Coronary artery (tissue), 2 donors: ENCODE data around the gene CPA1.

ENCODE experiments used
- DNase-seq: peaks from one replicate; pipeline ENCODE4 v3.0.0-alpha.2; 2017; ENCODE audit warnings: low spot score
- H3K27ac ChIP-seq, 2 donors: fragments of 200-600 bp; sonication (generic); one replicate each; pipeline ENCODE4 v1.5.1; 2016 to 2019
- H3K4me3 ChIP-seq: fragments of 200-600 bp; sonication (generic); 2 replicates; pipeline ENCODE4 v1.5.1; 2016; ENCODE audit warnings: mild to moderate bottlenecking, moderate library complexity
- TF ChIP-seq, protein P1 (sequence below): fragments of 200-600 bp; sonication (generic); IDR thresholded peaks from one replicate; pipeline ENCODE4 v1.5.1; 2019; ENCODE audit warnings: antibody characterized with exemption

CPA1 gene

DNA sequence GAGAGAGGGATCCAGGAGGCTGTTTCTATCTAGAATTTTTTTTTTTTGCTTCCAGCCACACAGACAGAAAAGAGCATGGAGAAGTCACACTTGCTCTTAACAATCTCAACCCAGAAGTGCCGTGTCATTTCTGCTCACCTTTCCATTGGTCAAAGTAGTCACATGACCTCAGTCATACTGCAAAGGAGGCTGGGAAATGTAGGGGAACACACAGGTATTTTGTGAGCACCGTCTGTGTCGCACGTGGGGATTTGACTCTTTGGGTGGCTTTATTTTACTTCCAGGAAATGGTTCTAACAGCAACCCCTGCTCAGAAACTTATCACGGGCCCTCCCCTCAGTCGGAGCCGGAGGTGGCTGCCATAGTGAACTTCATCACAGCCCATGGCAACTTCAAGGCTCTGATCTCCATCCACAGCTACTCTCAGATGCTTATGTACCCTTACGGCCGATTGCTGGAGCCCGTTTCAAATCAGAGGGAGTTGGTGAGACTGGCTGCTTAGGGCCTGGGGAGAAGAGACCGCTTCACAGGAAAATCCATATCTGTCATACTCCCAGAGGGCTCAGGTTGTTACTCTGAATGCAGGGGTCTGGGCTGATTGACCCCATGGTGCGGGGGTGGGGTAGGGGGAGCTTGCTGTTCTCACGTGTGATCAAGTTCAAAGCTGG, 13.1 kb upstream of the CPA1 start:
- H3K27ac ChIP-seq = no peak overlapping the region
- no peak for DNase-seq

DNA sequence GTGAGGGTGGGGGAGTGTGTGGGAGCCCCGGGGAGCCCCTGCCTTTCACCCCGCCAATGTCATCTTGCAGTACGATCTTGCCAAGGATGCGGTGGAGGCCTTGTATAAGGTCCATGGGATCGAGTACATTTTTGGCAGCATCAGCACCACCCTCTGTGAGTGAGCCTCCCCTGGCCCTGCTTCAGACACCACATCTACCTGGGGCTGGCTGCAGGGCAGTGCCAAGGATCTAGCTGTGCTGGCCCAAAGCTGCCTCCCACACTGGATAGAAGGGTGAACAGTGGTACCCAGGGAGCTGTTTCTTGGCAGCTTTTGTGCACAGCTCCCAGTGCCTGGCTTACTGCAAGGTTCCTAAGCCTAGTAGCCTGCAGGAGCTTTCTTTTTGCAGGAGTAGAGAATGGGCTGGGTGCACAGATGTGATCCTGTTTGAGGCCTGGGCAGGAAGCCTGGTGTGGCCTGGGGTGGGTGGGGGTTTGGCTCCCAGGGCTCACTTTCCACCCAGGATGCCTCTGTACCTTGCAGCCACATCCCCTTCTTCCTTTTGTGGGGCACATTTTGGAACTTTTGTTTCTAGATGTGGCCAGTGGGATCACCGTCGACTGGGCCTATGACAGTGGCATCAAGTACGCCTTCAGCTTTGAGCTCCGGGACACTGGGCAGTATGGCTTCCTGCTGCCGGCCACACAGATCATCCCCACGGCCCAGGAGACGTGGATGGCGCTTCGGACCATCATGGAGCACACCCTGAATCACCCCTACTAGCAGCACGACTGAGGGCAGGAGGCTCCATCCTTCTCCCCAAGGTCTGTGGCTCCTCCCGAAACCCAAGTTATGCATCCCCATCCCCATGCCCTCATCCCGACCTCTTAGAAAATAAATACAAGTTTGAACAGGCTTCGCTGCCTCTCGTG, 12.2 kb upstream of the CPA1 start:
- Histone ChIP-seq H3K27ac (no peak overlapping the region), H3K4me3 (no peak overlapping the region)
- no peak for DNase-seq
- TF ChIP-seq, protein P1, sequence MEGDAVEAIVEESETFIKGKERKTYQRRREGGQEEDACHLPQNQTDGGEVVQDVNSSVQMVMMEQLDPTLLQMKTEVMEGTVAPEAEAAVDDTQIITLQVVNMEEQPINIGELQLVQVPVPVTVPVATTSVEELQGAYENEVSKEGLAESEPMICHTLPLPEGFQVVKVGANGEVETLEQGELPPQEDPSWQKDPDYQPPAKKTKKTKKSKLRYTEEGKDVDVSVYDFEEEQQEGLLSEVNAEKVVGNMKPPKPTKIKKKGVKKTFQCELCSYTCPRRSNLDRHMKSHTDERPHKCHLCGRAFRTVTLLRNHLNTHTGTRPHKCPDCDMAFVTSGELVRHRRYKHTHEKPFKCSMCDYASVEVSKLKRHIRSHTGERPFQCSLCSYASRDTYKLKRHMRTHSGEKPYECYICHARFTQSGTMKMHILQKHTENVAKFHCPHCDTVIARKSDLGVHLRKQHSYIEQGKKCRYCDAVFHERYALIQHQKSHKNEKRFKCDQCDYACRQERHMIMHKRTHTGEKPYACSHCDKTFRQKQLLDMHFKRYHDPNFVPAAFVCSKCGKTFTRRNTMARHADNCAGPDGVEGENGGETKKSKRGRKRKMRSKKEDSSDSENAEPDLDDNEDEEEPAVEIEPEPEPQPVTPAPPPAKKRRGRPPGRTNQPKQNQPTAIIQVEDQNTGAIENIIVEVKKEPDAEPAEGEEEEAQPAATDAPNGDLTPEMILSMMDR = no peak

More for the DNA sequence above, 13.1 kb upstream of the CPA1 start:
- H3K4me3 ChIP-seq = no peak overlapping the region
- TF ChIP-seq, protein P1 = no peak

DNA sequence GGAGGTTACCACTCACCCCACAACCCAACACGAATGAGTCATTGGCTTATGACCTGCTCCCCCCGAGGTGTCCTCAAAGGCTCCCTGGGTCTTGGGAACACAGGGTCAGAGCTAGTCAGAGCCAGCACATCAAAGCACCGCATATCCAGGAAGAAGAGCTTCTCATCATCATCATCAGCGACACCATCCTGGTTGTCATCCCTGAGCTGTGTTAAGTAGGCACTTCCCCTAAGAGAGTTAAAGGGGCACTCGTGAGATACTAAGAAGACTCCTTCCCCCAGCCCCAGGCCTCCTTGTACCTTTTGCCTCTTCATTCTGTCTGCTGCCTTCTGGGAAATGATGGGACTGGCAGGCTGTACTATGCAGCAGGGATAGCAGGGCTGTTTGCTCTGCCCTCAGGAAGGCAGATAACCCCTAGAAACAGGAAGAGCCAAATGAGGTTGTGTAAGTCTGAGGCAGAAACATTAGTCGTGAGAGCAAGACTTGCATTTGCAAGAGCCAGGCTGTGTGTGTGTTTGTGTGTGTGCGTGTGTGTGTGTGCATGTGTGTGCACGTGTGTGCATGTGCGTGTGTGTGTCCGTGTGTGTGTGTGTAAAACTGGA, 11.1 kb upstream of the CPA1 start:
- no peak for DNase-seq
- Histone ChIP-seq H3K4me3 (no peak overlapping the region), H3K27ac (peak overlapping the region in 1 of 2 donors; percentile 65)
- TF ChIP-seq, protein P1 = no peak

DNA sequence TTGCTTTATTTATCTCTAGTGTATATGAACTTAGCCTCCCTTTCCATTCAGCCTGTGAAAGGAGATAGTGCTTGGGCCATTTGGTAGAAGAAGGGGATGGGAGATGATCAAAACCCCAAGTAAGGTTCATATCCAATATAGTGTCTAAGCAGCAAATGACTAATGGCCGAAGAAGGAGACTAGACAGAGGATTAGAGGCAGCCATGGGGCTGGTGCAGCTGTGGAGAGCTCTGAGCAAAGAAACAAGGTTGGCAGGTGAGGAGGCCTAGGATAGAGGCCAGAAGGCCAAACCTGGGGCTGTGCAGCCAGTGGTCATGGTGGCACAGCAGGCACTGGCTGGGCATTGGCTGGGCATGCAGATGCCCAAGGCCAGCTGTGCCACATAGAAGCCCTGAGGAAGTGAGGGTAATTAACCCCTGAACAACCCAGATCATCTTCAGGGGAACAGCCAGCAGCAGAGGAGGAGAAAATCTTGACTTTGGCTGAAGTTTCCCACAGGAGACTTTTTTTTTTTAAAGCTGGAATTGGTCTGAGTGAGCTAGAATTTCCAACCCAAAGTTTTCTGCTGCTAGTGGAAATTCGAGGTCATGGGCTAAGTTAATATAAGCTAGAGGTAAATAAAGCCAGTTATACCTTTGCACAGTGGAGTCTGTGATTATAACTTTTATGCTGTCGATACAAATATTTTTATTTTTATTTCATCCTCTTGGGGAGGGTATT, 10.3 kb upstream of the CPA1 start:
- no peak for DNase-seq
- no peak overlapping the region for H3K4me3 ChIP-seq
- TF ChIP-seq, protein P1 = no peak
- peak overlapping the region in 1 of 2 donors; percentile 65 for H3K27ac ChIP-seq

DNA sequence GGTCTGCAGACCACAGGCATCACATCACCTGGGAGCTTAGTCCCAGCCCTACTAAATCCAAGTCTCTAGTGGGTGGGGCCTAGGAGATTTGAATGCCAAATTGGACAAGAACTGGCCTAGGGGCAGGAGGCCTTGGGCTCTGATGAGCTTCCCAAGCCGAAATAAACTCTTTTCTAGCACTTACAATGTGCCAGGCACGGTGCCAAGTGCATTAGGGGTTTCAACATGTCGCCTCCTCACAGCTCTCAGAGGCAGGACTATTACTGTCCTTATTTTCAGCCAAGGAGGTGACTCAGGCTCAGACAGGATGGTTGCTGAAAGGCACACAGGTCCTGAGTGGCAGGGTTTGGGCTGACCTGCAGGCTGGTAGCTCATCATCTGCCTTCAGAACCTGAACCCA, 9.2 kb upstream of the CPA1 start:
- TF ChIP-seq, protein P1 = no peak
- Histone ChIP-seq H3K27ac (peak overlapping the region in 1 of 2 donors; percentile 68), H3K4me3 (no peak overlapping the region)
- DNase-seq = no peak

DNA sequence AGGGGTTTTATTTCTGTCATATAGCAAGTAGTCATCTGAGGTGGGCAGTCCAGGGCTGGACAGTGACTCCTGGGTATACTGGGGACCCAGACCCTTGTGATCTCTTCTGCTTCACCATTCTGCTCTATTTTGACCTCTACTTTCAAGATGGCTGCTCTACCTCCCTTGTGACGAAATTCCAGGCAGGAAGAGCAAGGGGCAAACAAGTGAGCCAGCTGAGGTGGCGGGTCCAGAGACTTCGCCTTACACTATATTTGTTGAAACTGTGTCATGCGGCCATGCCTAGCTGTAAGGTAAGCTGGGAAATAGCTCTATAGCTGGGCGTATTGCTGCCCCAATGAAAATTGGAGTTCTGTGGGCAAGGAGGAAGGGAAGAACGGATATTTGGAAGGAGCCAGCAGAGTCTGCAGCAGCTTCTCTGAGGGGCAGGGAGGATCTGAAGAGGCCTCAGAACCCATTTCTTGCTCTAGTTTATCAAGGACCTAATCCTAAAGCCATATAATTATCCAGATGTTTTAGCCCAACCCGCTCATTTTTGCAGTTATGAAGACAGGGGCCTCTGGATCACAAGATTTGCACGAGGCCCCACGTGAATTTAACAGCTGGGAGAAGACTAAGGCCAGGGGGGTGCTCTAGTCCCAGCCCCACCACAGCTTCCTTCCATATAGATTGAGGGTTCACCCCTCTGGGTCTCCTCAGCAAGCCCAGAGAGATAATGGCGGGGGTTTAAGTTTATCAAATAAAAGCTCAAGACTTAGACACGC, 7.7 kb upstream of the CPA1 start:
- no peak overlapping the region for H3K4me3 ChIP-seq
- TF ChIP-seq, protein P1 = no peak
- H3K27ac ChIP-seq = peak overlapping the region; percentile 80 to 82
- DNase-seq = no peak
